OCI-LY3 (cell line): ENCODE data around the gene ADAP1.

Experiments used
- CTCF ChIP-seq: fragments of 200-600, 300-600 bp; sonication (generic); IDR thresholded peaks from 2 replicates; pipeline ENCODE4 v1.5.1; 2014; ENCODE audit warnings: antibody characterized with exemption, low read length, low read depth
- EZH2phosphoT487 ChIP-seq: fragments of 200-600 bp; shearing (Covaris generic); IDR thresholded peaks from 2 replicates; pipeline ENCODE4 v1.6.1; 2018; ENCODE audit warnings: antibody characterized with exemption, mixed run types, low read depth

- TF ChIP-seq CTCF (no peak), EZH2phosphoT487 (no peak)
These were observed 56.0 kb downstream of the ADAP1 start for GRCh38 chr7:898460-898854.
